GM21737 (cell line): ENCODE results near the gene RUNX3.

Source experiments
- ATAC-seq: cut with Tn5 transposase; IDR thresholded peaks from one replicate; pipeline ENCODE4 v1.9.1; 2021; ENCODE audit warnings: mild to moderate bottlenecking, moderate library complexity; ENCODE audit not compliant: unreplicated experiment

RUNX3 gene

GRCh38 chr1:24948079-24948827 lies 18.2 kb upstream of the RUNX3 start:
- no peak for ATAC-seq

- ATAC-seq = peak; percentile 74
Observed at GRCh38 chr1:24946861-24947658, 17.0 kb upstream of the RUNX3 start.

- ATAC-seq = no peak
Observed at GRCh38 chr1:24945354-24946326, 15.6 kb upstream of the RUNX3 start.

- no peak for ATAC-seq
Observed at GRCh38 chr1:24944318-24944717, 14.2 kb upstream of the RUNX3 start.

GRCh38 chr1:24942789-24943188 lies 12.7 kb upstream of the RUNX3 start:
- no peak for ATAC-seq

GRCh38 chr1:24941564-24941963 lies 11.5 kb upstream of the RUNX3 start:
- ATAC-seq = no peak

GRCh38 chr1:24940231-24940630 lies 10.2 kb upstream of the RUNX3 start:
- ATAC-seq = no peak

- ATAC-seq = no peak
Observed at GRCh38 chr1:24939675-24940193, 9.7 kb upstream of the RUNX3 start.

- ATAC-seq = no peak
Observed at GRCh38 chr1:24939040-24939674, 9.1 kb upstream of the RUNX3 start.

GRCh38 chr1:24938276-24938675 lies 8.2 kb upstream of the RUNX3 start:
- no peak for ATAC-seq

GRCh38 chr1:24936684-24937083 lies 6.6 kb upstream of the RUNX3 start:
- ATAC-seq = no peak

- ATAC-seq = no peak
Observed at GRCh38 chr1:24935615-24936484, 5.8 kb upstream of the RUNX3 start.

- ATAC-seq = no peak
Observed at GRCh38 chr1:24935196-24935526, 5.1 kb upstream of the RUNX3 start.

GRCh38 chr1:24934310-24935195 lies 4.5 kb upstream of the RUNX3 start:
- no peak for ATAC-seq

GRCh38 chr1:24933468-24933867 lies 3.4 kb upstream of the RUNX3 start:
- ATAC-seq = no peak

GRCh38 chr1:24932725-24933294 lies 2.7 kb upstream of the RUNX3 start:
- ATAC-seq = no peak

- ATAC-seq = no peak
Observed at GRCh38 chr1:24932284-24932683, 2.2 kb upstream of the RUNX3 start.
